Panc1 (cell line): ENCODE results near the gene BPTF.

ENCODE experiments used
- CTCF ChIP-seq: fragments of 450-650 bp; IDR thresholded peaks from 2 replicates; pipeline ENCODE4 v1.5.1; 2017; ENCODE audit warnings: mild to moderate bottlenecking
- TF ChIP-seq, protein P1 (sequence below), 2 experiments: IDR thresholded peaks; 2 replicates each; pipeline ENCODE4 v1.6.1; 2011 to 2012; ENCODE audit warnings: low read depth in 2 of 2, control low read depth in 1 of 2, low read length in 1 of 2, mild to moderate bottlenecking in 1 of 2, moderate library complexity in 1 of 2; ENCODE audit not compliant: insufficient read depth in 1 of 2

GRCh38 chr17:67974185-67974584 lies 148.9 kb downstream of the BPTF start:
- TF ChIP-seq CTCF, result no peak
- TF ChIP-seq, protein P1, sequence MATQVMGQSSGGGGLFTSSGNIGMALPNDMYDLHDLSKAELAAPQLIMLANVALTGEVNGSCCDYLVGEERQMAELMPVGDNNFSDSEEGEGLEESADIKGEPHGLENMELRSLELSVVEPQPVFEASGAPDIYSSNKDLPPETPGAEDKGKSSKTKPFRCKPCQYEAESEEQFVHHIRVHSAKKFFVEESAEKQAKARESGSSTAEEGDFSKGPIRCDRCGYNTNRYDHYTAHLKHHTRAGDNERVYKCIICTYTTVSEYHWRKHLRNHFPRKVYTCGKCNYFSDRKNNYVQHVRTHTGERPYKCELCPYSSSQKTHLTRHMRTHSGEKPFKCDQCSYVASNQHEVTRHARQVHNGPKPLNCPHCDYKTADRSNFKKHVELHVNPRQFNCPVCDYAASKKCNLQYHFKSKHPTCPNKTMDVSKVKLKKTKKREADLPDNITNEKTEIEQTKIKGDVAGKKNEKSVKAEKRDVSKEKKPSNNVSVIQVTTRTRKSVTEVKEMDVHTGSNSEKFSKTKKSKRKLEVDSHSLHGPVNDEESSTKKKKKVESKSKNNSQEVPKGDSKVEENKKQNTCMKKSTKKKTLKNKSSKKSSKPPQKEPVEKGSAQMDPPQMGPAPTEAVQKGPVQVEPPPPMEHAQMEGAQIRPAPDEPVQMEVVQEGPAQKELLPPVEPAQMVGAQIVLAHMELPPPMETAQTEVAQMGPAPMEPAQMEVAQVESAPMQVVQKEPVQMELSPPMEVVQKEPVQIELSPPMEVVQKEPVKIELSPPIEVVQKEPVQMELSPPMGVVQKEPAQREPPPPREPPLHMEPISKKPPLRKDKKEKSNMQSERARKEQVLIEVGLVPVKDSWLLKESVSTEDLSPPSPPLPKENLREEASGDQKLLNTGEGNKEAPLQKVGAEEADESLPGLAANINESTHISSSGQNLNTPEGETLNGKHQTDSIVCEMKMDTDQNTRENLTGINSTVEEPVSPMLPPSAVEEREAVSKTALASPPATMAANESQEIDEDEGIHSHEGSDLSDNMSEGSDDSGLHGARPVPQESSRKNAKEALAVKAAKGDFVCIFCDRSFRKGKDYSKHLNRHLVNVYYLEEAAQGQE (IDR thresholded peaks at IDR 0.05; ENCODE audit: insufficient read depth in 1 of 2, low read depth in 2 of 2, low read length in 1 of 2), result no peak
